SW 1271 (cell line): ENCODE measurements around the gene ADCK1.
A peak's percentile ranks its signal among the peaks of the same experiment; 100 is the strongest.
"Not testable (repeated sequence)": the region's sequence is repeated elsewhere in the genome, so short reads cannot be mapped to it uniquely, and the experiment has no call there.

Source experiments
- DNase-seq, 2 experiments: peaks; one replicate each; lab custom pipeline; 2025; lab: John Stamatoyannopoulos, UW

Gene ADCK1

DNA sequence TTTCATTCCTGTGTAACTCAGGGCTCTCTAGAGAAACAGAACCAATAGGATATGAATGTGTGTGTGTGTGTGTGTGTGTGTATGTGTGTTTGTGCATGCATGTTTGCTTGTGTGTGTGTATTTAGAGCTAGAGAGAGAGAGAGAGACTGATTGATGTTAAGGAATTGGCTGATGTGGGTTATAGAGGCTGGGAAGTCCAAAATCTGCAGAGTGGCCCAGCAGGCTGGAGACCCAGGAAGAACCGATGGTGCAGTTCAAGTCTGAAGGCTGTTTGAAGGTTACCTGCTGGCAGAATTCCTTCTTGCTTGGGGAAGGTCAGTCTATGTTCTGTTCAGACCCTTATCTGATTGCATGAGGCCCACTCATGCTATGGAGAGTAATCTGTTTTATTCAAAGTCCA, 64.7 kb downstream of the ADCK1 start:
- no peak for DNase-seq

DNA sequence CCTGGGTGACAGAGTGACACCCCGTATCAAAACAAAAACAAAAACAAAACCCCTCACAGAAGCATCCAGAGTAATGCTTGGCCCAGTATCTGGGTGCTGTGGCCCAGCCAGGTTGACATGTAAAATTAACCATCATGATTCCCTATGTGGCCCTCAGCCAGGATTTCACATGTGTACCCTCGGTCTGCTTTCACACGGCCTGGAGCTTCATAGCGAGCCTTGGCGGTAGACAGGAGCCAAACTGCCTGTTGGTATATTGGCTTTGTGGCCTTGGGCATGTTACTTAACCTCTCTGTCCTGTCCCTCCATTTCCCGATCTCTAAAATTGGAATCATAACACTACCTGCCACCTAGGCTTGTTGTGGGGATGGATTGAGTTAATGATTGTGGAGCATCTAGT, 65.5 kb downstream of the ADCK1 start:
- no peak for DNase-seq

DNA sequence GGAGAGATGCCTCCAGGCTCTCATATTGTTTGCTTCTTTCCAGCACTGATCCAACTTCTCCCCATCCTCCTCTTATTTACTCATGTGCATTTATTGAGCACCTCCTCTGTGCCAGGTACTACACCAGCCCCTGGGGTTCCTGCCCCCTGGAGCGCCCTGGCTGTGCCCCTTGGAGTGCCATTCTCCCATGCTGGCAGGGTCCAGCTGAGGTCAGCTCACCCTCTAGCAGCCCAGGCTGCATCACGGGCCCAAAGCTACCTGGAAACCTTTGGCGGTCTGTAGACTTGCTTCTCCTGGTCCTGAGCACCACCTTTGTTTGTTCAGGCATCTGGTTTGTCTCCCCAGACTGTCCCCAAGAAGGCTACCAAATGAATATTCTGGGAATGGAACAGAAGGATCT, 67.0 kb downstream of the ADCK1 start:
- DNase-seq, result no peak

DNA sequence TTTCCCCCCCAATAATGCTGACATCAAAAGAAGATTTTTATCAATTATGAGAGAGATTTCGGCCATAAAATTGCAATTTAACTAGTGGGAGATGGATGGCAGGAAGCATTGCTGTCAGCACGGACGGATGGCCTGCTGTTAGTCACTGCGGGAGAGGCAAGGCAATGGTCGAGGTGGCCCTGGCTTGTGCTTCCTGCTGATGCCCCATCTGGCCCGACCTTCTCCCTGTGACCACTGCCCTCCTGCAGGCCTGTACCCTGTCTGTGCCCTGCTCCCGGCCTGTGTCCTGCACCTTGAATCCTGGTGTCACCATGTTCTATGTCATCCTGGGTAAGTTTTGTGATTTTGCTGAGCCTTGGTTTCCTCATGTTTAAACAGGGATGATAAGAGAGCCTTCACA, 67.6 kb downstream of the ADCK1 start:
- no peak for DNase-seq

DNA sequence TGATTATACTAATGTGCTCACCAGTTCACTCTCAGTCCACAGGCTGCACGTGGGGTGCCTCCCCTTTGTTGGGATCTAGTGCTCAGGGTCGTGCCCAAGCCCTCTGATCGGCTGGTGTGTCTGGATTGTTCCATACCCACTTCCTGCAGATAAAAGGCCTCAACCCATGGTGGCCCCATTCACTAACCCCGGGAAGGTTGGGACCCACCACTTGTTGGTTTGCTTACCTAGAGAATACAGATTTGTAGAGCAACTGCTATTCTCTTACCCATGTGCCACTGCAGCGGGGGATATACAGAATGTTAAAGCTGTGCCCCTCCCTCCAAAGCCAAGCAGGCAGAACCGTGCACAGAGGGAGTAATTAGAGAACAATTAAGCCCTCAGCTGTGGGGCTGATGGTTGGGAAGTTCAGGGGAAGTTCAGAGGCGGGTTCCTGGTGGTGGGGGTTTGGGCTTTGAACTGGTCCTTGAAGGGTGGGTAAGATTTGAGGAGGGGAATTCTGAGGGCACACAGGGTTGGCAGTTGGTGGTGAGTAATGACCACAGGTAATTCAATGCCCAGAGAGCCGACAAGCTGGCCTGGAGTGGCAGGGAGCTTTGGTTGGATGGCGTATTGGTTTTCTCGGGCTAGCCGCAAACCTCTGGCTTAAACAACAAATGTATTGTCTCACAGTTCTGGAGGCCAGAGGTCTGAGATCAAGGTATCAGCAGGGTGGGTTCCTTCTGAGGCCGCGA, 68.8 kb downstream of the ADCK1 start:
- DNase-seq, result no peak

DNA sequence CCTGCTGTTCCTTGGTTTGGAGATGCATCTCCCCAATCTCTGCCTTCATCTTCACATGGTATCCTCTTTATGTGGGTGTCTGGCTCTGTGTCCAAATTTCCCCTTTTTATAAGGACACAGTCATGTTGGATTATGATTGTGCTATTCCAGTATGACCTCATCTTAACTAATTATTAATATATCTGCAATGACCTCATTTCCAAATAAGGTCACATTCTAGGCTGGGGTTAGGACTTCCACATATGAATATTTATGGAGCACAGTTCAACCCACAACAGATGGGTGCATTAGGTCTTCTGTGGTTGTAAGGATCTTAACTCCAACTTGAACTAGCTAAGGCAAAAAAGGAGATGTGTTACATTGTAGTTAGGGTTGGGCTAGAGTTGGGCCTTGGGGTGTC, 69.4 kb downstream of the ADCK1 start:
- no peak for DNase-seq

DNA sequence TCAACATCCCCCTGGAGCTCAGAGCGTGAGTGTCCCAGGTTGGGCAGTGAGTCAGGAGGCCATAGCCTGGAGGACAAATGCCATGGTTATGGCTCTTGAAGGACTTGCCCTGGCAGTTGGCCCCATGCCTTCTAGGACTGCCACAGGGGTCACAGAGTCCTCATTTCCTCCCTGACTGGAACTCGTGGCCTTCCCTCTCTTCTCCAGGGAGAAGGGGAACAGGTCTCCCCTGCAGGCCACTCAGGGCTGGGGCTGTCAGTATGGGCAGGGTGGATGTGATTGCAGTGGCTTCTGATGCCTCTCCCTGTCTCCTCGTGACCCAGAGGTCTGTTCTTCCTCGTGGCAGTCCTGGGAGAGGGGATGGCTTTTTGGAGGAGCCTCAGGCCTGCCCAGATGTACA, 70.7 kb downstream of the ADCK1 start:
- no peak for DNase-seq

DNA sequence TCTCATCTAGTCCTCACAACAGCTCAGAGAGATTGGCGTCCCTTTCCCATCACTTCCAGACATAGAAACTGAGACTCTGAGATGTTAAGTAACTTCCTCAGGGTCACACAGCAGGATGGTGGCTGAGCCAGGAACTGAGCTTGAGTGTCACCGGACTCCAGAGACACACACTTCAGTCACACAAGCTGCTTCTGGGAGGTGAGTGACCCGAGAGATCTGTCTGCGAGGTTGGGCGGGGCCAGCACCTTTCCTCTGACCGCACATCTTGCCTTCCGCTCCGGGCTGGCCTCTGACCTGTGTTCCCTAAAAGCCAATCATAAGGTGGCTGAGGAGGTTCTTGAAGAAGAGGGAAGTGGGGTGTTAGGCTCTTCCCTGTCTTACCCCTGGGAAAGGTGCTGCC, 72.2 kb downstream of the ADCK1 start:
- no peak for DNase-seq

DNA sequence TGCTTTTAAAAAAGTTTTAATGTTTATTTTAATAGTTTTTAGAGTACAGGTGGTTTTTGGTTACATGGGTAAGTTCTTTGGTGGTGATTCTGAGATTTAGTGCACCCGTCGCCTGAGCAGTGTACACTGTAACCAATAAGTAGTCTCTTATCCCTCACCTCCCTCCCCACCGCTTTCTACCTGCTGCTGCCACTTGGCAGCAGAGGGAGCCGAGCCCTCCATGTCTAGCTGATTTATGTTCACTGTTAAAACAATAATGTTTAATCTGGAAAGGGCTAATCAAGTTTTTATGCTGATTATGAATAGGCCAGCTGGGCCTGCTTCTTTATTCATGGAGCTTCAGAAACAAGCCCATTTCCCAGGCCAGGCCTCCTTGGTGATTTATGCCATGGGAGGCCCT, 73.1 kb downstream of the ADCK1 start:
- DNase-seq, result no peak

DNA sequence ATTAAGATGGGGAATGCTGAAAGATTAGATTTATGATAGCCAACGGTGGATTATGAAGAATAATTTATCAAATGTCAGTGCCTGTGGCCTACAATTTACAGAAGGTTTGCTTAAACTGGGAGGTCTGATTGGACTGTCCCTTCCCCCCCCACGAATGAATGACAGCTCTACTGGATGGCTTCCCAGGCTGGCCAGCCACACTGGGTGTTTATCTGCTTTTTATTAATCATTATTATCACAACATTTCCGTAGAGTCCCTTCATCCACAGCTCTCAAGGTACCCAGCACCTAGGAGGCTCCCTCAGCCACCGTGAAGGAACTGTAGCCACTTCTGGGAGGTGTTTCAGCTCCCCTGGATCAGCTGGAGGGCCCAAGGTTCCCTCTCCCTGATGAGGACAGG, 78.9 kb downstream of the ADCK1 start:
- no peak for DNase-seq

DNA sequence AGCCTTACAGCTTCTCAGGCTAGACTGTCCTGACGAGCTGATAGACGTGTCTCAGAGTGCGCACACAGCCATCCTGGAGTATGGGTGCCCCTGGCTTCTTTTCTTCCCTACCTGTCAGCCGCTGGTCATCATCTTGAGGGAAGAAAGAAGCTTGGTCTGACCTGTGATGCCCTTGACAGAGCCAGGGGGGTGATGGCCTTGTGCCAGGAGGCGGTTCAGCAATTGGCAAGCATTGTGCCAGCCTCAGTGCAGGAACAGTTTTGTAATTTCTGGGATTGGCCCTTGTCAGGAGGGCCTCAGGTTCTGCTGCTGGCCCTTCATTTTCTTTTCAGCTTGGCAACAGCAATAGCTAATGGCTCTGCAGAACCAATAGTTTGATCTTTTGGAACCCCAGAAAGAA, 80.1 kb downstream of the ADCK1 start:
- DNase-seq, result no peak

DNA sequence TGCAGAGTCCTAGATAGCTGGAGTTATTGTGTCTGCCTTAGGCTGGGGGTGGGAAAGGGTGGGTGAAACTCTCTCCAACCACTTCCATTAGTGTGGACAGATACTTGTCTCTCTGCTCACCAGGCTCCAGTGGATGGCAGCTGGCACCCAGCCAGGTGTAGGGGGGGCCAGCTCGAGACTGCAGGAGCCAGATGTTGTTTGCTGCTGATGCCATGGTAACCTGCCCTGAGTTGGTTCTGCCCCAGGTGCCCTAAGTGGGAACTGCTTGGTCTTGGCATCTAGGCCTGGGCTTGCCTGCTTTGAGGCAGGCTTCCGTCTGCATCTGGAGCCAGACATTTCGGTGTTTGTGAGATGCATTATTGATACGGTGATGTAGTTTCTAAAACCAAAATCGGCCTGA, 82.2 kb downstream of the ADCK1 start:
- DNase-seq, result no peak

DNA sequence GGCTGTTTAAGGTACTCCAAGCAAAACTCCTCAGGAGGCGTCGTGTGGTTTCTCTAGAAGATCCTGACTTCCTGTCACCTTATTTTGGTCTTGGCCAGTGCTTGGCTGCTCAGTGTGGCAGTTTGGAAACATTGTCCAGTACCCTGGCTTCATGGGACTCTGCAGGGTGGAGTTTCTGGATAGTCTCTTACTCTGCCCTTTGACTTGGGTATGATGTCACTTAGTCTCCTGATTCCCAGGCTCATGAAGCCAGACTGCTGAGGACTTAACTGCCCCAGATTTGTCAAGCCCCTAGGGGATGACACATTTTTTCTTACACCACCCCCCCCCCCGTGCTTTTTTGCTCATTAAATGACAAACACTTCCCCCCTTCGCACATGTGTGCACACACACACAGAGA, 82.7 kb downstream of the ADCK1 start:
- no peak for DNase-seq

DNA sequence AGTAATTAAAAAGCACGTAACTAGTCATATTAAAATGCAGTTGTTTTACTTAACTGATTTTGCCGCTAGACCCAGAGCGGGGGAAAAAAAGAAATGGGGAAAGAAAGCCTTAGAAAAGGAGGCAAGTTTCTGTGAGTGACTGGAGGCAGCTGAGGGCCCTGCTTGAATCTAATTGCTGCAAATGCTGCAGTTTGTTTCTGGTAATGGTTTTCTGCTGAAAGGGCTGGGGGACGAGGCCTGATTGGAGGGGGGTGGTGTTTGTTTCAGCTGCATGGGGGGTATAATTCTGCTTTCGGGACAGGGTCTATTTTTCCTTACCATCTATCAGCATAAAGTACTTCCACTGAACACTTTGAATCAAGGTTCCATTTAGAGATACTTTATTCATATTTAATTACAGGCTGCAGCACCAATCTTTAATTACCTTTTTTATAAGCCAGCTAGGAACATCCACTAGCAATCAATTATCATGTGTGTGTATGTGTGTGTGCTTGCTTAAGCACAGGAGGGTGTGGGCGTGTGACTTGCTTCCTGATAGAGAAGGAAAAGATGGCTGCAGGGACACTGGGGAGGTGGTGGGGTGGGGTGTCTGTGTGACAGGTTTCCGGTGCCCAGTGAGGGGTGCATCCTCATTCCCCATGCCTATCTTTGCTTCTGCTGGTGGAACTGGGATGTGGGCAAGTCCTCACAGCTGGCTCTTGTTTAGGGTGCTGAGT, 83.4 kb downstream of the ADCK1 start:
- DNase-seq, result no peak

DNA sequence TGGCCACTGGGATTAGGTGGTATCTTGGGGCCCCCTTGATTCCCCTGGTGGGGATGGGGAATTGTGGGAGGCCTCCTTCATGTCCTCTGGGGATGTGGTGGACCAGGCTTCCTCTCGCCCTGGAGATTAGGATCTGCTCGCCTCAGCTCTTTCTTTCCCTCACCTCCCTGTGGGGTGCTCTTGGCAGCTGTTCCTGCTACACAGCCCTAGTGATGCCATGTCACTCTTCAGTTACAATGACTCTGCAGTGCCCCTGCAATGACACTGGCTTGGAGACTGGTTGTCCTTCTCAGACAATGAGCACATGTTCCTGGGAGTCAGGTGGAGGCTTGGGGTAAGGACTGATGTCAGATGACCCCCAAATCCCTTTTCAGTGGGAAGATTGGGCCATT, 83.9 kb downstream of the ADCK1 start:
- DNase-seq, result no peak

DNA sequence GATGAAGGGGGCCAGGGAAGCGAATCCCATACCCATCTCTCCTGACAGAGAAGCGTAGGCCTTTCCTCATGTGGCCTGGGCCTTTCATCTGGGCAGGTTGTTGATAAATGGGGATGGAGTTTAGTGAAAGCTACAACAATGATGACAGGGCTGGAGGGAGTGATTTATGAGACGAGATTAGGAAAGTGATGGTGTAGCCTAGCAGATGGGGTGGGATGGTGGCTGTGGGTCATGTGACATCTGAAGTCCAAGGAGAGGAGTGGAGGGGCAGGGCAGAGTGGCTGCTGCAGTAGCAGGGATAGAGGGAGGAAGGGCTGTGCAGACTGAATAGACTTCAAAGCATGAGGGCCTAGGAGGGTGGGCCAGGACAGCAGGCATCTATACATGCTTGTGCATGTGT, 85.5 kb downstream of the ADCK1 start:
- DNase-seq, result no peak

DNA sequence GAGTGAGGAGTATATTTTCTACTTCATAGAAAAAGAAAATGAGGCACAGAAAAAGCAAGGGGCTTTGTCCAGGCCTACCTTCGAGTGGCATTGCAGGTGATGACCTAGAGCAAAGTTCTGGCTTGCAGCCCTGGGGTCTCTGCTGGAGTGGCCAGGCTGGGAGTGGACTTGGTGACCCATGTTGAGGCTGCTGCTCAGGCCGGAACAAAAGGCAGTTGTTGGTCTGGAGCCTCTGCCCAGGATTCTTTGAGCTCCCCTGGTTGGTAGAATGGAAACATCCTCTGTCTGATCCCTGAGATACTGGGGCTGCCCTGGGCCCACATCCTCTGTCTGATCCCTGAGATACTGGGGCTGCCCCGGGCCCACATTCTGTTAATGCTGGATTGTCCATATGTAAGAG, 86.1 kb downstream of the ADCK1 start:
- DNase-seq, result no peak

DNA sequence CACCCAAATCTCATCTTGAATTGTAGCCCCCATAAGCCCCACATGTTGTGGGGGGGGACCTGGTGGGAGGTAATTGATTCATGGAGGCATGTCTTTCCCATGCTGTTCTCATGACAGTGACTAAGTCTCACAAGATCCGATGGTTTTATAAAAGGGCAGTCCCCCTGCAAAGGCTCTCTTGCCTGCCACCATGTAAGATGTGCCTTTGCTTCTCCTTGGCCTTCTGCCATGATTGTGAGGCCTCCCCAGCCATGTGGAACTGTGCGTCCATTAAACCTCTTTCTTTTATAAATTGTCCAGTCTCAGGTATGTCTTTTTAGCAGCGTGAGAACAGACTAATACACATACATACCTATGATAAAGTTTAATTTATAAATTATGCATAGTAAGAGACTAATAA, 89.0 kb downstream of the ADCK1 start:
- not testable (repeated sequence) for DNase-seq

DNA sequence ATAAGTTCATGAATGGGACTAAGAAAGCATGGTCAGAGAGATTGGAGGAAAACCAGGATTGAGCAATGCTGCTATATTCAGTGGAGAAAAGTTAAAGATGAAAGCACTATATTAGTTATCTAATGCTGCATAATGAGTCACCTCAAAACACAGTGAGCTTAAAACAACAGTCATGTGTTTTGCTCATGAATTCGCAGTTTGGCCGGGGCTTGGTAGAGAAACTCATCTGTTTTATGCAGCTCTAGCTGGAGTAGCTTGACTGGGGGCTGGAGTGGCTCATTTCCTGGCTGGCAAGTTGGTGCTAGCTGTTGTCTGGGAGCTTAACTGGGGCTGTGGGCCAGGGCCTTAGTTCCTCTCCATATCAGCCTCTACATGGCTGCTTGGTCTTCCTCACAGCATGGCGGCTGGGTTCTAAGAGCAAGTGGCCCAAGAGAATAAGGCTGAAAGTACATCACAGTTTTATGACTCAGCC, 90.1 kb downstream of the ADCK1 start:
- peak in 1 of 2 experiments; percentile 2 for DNase-seq

DNA sequence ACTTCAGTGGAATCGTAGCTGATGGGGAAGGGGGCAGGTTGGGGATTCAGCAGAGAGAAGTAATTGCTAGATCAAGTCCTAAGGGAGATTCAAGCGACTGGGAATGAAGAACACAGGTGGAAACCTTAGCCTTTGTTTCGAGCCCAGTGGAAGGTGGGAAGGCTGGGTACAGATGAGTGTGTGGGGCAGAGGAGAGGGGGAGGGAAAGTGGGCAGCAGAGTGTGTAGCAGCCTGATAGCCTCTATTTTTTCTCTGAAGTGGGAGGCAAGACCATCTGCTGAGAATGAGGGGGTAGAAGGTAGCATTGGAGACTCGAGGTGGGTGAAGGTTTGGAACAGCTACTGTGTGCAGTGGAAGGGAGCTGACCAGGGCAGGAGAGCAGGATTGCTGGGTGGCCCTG, 91.0 kb downstream of the ADCK1 start:
- no peak for DNase-seq

DNA sequence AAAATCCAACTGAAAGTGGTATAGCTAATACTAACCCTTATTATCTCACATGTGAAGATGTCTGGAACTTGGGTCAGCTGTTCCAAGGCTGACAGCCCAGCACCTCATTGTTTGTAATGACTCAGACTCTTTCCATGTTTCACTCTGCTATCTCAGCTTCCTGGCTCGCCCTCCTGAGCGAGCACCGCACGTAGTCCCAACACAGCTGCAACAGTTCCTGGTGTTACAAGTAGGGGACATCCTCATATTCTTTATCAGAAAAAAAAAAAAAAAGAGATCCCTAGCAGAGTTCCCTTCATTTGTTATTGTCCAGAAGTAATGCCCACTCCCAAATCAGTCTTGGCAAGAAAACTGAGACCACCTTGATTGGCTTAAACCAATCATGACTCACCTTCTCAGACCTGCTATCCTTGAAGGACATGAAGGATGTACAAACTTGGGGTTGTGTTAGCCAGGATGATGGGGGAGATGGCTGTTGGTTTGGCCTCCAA, 92.5 kb downstream of the ADCK1 start:
- no peak for DNase-seq

DNA sequence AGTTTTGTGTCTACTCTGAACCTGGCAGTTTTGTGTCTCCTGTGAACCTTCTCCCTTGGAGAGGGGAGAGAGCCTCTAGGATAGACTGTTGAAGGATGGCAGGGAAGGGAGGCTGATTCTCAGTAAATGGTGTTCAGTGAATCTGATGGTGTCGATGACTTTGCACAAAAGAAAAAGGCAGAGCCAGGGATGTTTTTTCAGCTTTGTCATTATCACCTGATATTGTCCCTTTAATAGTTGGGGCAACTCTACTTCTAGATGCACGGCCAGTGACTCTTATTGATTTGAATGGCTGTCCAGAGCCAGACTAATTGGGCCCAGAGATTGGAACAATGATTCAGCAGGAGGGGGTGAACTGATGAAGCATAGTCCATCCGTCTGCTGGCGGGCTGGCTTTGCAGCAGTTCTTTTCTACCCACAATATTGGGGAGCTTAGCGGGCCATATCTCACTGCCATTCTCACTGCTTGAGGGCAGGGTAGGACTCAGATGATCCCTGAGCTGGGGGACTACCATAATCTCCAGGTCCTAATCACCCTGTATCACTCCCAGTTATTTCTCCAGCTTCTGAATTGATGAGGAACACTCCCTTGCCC, 93.1 kb downstream of the ADCK1 start:
- DNase-seq, result no peak

DNA sequence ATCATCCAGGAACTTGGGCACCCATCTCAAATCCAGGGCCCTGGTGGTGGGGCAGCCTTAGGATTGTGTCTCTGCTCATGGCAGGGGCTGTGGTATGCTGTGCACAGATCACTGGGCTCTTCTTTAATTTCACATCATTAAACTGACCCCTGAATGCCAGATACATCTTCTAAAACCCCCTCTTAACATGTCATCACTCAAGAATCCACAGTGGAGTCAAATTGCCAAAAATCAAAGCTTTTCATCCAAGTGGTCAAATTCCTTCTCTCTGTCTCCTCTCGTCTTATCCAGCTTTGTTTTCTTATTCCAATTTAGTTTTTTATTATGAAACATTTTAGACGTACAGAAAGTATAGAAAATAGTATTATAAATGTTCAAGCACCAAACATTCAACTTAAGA, 97.5 kb downstream of the ADCK1 start:
- DNase-seq, result no peak
